Activated T-helper 9 cell treated with anti-CD3 and anti-CD28 coated beads, Interleukin-2, amount 50 U/mL, for 16 hours (primary cell): ENCODE results near the gene LIN7C.
"Not testable (repeated sequence)": the region's sequence is repeated elsewhere in the genome, so short reads cannot be mapped to it uniquely, and the experiment has no call there.

Experiments used
- DNase-seq: peaks from one replicate; pipeline ENCODE4 v3.0.0-alpha.2; 2020; ENCODE audit warnings: low read depth

Gene LIN7C

DNA sequence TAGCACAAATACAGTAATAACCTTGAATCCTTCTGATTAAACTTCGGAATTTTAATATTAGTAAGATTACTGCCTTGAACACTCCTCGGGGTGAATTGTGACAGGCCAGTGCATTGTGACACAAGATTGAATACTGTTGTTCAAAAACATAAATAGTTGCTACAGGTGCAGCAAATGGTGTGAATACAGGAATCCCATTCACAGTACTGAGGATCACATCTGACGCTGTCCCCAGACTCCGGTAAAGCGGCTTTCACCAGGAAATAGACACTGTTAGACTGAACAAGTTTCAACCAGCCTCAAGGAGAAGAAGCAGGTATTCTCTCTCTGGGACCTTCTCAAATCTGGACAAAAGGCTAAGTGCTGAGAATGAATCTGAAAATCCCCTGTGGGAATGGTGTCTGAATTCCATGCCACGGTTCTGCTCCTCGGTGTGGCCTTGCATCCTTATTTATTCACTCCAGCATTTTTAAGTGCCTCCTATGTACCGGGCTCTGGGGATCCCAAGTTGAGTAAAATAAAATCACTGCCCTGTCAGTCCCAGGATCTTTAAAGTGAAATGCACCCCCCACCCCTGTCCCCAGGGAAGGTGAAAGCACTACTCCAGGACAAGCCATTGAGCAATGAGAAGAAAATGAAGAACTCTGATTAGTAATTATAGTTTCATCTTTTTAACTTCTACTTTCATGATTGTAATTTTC is 37.4 kb downstream of the LIN7C start:
- DNase-seq: no peak

DNA sequence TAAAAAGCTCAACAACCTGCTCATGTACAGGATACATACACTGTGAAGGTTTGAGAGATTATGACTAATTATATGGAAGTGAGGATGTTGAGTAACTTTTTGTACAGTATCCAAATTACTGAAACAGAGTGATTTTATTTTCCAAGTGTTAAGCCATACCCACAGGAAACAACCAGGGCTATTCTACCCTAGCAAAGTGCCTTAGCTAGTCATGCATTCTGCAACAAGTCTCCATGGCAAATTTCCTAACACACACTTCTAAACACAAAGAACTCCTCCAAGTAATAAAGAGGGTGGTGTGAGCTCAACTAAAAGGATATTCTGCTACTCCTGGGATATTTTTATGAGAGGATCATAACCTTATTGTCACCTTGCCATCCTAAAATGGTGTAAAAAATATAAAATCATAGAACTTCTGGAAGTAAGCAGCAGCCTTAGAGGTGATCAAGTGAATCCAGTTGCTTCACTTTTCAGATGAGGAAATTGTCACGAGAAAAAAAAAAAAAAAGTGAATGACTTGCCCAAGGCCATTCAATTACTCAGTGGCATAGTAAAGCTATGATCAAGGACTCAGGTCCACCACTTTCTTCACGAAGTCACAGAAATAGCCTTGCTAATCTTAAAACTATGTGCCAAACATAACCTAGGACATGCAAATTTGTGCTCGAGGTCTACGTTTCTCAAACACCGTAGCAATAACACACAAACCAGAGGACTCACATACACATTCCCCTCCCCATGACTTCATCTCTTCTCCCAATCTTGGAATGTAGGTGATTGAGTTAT is 38.2 kb downstream of the LIN7C start:
- DNase-seq: no peak

DNA sequence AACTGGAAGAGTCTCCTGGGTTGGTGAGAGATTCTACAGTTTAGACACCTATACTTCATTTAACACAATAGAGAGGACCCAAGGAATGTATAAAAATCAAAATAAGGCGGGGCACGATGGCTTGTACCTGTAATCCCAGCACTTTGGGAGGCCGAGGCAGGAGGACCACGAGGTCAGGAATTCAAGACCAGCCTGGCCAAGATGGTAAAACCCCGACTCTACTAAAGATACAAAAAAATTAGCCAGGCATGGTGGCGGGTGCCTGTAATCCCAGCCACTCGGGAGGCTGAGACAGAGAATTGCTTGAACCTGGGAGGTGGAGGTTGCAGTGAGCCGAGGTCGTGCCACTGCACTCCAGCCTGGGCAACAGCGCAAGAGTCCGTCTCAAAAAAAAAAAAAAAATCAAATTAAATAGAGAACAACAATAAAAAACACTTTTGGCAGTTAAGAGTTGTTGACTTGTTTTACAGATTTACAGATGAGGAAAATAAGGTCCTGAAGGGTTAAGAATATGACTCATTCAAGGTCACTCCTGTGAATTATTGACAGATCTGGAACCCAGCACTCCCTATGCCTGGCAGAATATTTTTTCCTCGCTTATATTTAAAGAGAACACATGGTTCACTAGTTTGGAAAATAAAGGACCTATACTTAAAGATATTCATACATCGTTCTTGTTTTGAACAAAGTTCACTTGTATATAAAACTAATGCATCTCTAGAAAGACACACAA is 39.2 kb downstream of the LIN7C start:
- DNase-seq: no peak

DNA sequence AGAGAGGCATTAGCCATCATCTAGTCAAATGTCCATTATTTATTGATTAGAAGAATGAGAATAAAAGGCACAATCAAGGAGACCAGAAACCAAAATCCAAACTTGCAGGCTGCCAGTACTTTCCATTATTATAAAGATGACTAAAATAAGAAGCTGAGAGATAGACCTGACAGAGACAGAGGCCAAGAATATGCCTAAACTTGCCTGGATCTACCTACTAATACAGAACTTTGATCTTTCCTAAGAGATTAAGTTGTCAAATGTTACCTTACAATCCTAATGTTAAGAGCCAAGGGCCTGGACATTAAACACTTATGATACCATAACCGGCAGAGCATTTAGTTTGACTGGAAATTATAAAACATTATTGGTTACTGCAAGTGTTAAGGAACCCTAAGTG is 40.2 kb downstream of the LIN7C start:
- no peak for DNase-seq

DNA sequence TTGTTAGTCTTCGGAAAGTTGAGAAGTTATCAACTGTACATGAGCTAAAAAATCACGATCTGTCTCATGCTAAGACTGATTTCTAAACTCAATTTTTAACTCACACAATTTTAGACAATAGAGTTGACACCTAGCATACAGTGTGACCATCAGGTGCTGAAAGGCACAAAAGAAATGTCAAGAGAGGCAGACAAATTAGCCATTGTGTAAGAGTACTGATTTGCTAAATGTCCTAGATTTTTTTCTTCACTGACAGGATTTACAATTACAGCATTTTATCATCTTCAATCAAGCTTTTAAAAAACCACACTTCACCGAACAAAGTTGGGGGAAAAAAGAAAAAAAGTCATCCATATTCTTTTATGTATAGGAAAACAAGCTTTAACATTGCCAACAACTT is 40.9 kb downstream of the LIN7C start:
- no peak for DNase-seq

DNA sequence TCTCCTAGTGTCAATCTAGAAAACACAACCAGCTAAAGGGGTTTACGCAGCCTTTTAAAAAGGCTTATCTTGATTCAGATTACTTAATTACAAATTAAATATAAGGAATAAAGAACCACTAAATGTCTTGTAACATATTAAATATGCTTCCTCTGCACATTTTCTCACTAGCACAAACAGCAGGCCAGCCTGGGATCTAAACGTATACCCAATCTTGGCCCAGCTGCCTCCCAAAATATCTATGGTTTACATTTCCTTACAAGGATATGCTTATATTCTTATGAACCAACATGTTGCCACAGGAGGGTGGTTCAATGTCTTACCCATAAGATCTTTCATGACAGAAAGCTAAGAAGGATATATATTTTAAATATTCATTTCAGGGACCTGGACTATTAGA is 41.7 kb downstream of the LIN7C start:
- DNase-seq: no peak

DNA sequence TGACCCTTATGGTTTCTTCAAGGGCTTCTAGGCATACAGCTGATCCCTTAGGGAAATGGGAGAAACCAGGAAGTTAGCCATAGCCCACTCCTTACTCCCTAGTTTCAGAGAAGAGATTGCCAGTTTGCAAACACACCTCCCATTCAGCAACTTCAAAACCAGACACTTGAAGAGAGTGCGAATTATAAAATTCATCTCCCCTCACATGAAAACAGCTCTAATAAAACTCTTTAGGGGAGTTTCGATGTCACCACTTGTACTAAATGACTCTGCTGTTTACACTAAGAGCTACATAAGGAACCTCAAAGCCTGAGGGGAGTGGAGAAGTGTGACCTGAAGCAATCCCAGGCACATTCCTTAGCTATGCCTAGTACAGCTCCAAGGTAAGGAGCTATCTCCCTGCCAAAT is 42.3 kb downstream of the LIN7C start:
- no peak for DNase-seq

DNA sequence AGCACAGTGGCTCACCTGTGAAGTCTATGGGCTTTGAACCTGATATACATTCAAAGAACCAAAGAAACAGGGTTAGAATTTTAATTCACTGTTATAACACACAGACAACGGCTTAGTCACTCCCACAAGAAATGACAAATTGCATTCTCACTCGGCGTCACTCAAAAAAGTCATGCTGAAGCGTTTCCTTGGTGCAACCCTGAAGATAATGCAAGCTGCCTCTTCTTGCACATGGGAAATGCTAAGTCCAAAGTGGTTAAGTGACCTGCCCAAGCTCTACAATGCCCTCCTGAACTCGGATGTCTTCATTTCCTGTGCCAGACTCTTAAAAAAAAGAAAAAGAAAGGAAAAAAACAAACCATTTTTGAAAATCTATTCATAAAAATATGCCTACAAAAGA is 44.0 kb downstream of the LIN7C start:
- DNase-seq: no peak

DNA sequence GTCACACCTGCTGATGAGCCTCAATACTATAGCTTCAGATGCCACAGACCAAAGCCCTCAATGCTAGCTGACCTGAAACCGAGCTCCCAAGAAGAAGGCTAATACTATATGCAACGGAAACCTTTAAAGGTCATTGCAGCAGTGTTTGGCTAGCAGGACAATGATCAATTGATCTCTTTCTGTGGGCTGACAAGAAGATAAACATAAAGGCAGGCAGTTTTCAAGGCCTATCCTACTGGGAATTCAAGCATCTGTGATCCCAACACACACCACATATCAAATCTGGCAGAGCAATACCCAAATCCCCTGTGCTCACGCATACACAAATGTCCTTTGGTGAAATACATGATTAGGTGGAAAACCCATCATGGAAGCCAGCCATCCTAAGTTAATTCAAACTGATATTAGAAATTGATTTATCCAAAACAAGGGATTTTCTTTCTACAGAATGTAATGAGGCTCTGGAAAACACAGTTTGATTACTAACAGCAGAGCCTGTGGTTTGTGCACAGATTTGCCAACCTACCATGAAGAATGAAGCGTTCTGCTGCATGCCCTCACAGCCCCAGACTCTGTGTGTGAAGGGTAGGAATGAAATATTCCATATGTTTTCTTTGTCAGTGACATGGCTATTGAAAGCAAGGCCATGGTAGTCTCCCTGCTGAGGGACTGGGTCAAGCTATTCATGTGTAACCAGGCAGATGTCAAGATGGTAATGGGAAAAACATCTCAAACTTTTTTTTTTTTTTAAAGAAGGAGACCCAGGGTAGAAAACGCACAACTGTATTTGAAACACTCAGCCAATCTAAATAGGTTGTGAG is 46.2 kb downstream of the LIN7C start:
- DNase-seq: no peak

DNA sequence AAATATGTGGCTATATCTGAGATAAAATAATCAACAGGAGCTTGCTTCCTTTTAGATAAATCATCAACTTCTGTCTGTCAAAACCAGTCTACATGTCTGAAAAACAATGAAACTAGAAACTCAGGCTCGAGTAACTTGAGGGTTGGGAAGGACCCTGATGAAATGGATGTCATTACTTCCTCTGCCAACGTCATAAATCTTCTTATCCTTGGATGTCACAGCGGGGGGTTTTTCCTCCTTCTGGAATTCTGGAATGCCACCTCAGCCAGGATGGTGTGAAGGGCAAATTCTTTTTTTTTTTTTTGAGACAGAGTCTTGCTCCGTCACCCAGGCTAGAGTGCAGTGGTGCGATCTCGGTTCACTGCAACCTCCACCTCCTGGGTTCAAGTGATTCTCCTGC is 47.4 kb downstream of the LIN7C start:
- no peak for DNase-seq

DNA sequence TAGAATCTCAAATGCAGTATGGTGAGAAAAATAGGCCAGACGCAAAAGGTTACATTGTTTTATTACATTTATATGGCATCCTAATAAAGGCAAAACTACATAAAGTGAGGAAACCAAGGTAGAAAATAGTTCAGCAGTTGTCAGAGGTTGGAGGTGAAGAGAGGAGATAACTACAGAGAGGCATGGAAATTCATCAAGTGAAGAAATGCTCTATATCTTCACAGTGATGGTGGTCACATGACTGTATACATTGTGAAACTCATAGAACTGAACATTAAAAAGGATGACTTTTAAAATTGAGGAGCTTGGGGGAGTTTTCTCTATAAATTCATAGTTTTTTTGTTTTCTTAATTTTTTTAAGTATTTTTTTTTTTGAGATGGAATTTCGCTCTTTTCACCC is 48.4 kb downstream of the LIN7C start:
- DNase-seq: no peak

DNA sequence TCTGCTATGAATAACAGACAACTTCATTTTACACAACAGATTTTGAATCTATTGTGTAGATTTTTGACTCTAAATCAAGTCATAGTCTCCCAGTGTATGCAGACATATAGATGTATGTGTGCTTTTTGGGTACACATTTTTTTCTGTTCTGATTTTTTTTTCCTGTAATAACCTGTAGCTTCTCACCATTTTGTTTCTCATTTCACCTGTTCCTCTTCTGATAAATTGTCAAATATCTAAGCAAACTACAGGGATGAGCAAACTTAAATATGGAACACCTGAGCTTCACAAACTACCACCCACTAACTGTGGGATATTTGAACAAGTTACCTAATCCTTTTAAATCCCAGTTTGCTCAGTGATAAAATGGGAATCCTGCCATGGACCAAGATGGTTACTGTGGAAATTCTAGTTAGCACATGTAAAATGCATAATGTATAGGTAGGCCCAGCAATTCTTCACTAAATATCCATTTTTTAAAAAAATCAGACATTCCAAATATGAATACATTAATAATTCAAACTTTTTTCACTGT is 49.7 kb downstream of the LIN7C start:
- DNase-seq: no peak

DNA sequence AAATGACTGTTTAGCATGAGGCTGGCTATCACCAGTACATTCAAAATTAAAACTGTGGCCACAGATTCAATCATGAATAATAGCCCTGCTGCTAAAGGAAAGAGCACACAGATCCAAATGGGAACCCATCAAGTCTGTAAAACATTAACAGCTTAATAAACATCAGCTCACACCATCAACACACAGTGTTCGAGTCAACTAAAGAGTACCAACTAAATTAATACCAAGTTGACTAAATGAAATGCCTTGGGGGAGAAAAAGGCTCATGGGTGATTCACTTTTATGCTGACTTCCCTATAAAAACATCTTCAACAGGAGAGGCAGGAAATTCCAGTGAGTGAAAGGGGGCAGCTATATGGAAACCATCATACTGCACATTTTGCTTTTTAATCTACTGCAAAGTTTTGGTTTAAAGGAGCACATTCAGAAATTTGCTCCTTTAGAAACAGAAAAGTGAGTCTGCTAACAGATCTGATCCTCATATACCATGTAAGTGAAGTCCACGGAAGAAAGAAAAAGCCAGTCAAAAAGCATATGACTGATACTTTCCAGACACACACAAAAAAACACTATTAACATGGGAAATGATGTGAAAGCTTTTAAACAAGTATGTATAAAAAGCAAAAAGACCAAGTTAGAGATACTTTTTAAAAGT is 50.3 kb downstream of the LIN7C start:
- no peak for DNase-seq

DNA sequence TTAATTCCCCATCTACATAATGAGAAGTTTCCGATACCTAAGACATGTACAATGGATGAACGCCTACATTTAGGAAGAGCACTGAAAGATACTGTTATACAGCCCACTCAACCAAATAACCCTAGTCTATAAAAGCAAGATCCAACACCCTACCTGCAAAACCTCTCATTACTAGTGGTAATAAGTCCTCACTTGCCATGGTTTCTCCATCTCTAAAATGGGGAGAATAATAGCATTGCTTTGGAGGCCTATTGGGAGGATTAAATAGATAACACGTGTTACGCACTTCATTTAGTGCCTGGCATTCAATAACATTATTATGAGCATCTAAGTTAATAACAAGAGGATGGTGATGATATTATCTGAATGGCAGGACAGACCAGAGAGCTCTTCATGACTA is 50.9 kb downstream of the LIN7C start:
- no peak for DNase-seq

DNA sequence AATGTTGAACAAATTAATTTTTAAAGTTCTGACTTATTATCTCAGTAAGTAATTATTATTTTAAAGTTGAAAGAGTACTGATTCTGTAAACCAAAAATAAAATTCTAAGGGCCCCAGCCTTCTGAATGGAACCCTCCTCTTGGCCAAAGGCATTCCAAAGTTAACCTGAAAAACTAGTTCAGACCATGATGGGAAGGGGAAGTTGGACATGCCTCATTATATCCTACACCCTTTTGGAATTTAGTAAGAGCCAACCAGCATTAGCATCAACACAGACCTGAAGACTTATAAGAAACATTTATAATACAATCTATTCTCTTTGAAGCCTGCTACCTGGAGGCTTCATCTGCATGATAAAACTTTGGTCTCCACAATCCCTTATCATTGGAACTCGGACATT is 52.9 kb downstream of the LIN7C start:
- DNase-seq: no peak

DNA sequence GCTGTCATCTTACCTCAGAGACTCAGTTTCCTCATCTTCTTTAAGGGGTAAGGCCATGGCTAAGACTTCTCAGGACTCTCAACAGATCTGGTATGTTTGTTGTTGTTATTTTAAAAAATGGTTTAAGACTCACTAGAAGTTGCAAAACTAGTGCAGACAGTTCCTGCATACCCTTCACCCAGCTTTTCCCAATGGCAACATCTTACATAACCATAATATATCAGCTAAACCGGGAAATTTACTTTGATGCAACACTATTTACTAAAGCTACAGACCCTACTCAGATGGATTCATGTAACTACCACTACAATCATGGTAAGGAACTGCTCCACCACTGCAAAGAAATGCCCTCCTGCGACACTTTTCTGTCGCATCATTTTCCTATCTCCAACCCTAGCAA is 54.4 kb downstream of the LIN7C start:
- no peak for DNase-seq

DNA sequence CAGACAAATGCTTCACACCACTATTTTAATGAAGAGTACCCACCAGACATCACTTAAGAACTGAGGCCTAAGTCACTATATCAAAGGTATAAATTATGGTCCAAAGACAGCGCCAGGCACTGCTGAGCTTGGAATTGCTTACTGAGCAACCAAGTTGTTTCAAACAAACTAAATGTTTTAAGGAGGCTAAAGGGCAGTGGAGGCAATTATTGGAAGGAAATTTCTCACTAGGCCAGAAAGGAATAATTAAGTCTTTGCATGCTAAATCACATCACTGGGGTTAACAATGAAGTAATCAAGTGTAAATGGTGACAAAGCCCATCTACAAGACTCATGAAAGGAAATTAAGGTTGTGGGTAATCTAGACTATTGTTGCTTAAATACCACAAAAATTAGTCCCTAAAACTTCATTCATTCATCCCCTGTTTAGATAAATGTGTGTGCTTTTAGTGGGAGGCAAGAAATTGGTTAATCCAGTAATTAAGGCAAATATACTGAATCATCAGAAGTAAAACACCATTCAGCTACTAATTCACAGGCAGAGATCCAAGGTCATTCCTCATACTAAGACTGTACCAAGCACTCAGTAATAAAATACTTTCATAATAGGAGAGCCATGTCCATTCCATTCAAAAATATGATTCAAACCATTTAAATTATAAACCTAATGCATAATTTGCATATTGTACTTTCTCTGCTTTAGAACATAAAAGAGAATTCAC is 55.2 kb downstream of the LIN7C start:
- DNase-seq: no peak

DNA sequence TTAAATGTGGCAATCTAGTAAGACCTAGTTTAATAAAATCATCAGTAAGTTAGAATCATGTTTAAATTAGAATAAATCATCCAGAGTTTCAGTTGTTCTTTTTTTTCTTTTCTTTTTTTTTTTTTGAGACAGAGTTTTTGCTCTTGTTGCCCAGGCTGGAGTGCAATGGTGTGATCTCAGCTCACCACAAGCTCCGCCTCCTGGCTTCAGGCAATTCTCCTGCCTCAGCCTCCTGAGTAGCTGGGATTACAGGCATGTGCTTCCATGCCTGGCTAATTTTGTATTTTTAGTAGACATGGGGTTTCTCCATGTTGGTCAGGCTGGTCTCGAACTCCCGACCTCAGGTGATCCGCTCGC is 58.4 kb downstream of the LIN7C start:
- not testable (repeated sequence) for DNase-seq

DNA sequence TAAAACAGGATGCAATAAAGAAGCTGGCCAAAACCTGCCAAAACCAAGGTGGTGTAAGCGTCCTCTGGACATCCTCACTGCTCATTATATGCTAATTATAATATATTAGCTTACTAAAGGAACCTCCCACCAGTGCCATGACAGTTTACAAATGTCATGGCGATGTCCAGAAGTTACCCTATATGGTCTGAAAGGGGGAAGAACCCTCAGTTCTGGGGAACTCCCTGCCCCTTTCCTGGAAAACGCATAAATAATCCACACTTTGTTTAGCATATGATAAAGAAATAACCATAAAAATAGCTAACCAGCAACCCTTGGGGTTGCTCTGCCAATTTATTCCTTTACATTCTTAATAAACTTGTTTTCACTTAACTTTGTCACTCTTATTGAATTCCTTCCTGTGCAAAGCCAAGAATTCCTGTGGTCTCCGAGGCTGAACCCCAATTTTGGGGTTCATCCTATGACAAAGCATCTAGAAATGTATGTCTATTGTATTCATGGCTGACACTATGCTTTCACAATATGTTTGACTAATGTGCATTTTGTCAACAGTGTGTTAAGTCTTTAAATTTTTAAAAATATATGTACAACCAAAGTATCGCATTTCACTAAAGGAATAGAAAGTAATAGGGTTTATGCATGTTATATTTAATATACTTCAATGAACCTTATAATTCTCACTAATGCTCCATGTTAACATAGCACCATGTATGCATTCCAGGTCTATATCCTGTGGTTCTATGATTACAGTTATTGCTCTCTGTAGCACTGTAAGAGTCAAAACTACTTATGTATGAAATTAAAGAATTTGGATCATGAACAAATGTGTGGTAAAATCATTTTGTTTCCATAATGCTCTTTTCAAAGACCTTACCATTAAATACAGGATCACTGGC is 59.0 kb downstream of the LIN7C start:
- no peak for DNase-seq

DNA sequence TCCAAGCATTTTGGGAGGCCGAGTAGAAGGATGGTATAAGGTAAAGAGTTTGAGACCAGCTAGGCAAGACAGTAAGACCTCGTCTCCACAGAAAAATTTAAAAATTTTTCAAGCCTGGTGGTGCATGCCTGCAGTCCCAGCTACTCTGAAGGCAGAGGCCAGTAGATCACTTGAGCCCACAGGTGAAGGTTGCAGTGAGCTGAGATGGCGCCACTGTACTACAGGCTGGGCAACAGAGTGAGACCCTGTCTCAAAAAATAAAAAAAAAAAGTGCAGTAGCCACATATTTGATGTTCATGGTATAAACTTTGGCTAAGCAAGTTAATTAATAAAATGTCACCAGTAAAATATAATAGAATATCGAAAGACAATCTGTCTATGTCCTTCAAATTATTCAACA is 60.9 kb downstream of the LIN7C start:
- no peak for DNase-seq
